DMS114 treated with DMSO at 0.1 percent for 48 hours (cell line): Measurements from ENCODE around the gene ZNF280B.
"Not testable (repeated sequence)": the region's sequence is repeated elsewhere in the genome, so short reads cannot be mapped to it uniquely, and the experiment has no call there.

ENCODE experiments used
- DNase-seq: peaks from one replicate; lab custom pipeline; 2025; ENCODE audit not compliant: unreplicated experiment; lab: John Stamatoyannopoulos, UW

Gene ZNF280B

DNA sequence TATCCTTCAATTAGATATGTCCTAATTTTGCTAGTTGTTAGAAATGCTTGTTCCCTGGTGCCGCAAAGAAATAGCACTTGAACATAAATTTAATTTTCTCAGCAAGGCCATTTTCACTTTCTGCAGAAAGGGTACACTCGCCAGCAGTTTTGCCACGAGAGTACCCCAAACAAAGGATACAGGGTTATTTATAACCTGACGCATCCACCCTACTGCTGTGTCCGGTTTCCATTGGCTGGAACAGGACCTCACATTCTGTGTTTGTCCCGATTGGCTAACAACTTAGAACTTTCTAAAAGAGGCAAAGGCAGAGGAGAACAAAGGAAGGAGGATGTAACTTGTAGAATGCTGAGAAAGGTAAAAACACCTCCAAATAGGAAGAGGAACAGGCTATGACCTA is 1.4 kb upstream of the ZNF280B start:
- not testable (repeated sequence) for DNase-seq

DNA sequence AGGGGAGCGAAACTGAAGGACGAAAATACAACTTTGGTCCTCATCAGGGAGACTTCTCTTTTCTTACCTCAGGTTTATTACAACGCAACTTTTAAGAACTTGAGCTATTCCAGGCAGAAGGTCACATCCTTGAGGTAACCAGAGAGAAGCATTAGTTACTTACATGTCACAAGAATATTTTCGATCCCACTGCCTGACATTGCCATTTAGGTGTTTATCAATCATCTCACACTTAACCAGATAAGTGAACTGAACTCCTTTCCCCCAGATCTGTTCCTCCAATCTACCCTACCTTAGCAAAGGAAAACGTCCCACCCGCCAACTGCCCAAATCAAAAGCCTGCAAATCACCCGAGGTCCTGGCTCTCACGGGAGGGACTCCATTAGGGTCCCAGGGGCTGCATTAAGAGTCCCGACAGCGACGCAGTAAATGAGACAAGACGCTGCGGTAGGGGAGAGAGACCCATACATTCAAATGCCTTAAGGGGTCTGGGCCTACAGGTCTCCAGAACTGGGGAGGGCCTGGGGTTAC is 734 bp downstream of the ZNF280B start:
- no peak for DNase-seq

GRCh38 chr22:22506736-22507135 is 1.8 kb downstream of the ZNF280B start:
- no peak for DNase-seq

DNA sequence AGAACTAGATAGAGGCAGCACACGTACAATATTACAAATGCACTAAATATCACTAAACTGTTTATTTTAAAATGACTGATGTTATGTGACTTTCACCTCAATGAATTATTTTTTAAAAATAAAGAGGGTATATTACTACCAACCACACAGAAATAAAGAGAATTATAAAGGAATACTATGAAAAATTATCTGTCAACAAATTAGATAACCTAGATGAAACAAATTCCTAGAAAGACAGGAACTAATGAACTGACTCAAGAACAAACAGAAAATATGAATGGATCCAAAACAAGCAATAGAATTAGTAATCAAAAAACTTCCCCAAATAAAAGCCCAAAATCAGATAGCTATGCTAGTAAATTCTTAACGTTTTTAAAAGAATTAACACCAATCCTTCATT is 10.3 kb downstream of the ZNF280B start:
- no peak for DNase-seq

- not testable (repeated sequence) for DNase-seq
These were observed 17.0 kb downstream of the ZNF280B start for GRCh38 chr22:22491589-22491988.

DNA sequence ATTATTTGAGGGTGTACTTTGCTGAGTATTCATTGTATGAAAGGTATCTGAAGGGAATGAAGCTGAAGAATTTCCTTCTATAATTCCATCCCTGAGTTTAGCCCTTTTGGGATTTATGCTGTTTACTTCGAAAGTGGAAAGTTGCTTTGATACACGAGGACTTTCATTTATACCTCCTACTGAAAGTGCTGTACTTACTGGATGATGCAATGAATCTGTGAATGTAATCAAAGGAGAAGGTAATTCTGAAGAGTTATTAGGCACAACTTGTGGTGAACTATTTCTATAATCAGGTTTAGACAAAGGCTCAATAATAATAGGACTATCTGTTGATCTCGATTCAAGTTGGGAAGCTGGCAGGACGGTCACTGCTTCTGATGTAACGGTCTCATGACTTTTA is 19.8 kb downstream of the ZNF280B start:
- DNase-seq, result no peak

DNA sequence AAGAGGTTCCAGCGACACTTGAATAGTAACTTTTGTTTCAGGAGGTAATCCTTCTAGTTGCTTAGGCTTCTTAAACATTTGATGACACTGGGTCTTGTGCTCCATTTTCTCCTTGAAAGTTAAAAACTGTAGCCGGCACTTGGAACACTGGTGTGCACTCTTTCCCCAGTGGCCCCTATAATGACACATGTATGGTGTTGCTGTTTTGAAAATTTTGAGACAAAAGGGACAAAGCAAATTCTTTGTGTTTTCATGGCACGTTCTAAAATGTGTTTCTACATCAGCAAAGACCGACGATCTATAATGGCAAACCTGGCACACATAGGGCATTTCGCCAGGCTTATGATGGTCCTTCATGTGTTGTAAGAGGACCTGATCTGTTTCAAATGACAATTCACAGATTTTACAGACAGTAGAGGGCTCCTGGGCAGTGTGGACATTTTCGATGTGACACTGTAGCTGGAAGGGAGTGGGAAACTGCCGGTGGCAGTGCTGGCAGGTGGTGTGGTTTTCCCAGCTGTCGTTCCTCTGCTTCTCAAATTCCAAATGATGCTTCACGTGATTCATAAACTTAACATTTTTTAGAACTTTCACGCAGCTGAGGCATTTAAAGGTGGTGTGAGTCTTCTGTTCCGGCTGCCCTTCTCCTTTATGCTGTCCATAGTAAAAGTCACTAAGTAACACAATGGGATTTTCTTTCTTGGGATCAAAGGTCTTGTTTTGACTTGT is 20.5 kb downstream of the ZNF280B start:
- DNase-seq, result no peak

DNA sequence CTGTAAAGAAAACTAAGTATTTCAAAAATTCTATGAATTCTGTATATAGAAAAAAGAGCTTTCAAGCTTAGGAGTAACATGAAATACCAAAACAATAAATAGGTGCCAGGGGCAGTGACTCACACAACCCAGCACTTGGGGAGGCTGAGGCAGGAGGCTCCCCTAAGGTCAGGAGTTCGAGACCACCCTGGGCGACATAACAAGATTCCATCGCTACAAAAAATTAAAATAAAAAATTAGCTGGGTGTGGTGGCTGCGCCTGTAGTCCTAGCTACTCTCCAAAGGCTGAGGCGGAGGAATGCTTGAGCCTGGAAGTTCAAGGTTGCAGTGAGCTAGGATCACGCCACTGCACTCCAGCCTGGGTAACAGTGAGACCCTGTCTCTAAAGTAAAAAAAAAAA is 21.5 kb downstream of the ZNF280B start:
- DNase-seq, result no peak

- DNase-seq, result no peak
These were observed 22.2 kb downstream of the ZNF280B start for GRCh38 chr22:22486132-22486899.

GRCh38 chr22:22485524-22485923 is 23.0 kb downstream of the ZNF280B start:
- no peak for DNase-seq

DNA sequence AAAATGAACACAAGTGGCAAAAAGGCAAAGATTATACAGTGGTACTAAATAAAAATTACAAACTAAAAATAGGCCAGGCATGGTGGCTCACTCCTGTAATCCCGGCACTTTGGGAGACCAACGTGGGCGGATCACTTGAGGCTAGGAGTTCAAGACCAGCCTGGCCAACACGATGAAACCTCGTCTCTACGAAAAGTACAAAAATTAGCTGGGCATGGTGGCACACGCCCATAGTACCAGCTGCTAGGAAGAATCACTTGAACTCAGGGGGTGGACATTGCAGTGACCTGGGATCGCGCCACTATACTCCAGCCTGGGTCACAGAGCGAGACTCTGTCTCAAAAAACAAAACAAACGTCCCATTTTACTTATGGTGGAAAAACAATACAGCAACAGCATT is 24.5 kb downstream of the ZNF280B start:
- no peak for DNase-seq

- DNase-seq, result no peak
These were observed 27.6 kb downstream of the ZNF280B start for GRCh38 chr22:22480940-22481339.

GRCh38 chr22:22479999-22480532 is 28.5 kb downstream of the ZNF280B start:
- no peak for DNase-seq

DNA sequence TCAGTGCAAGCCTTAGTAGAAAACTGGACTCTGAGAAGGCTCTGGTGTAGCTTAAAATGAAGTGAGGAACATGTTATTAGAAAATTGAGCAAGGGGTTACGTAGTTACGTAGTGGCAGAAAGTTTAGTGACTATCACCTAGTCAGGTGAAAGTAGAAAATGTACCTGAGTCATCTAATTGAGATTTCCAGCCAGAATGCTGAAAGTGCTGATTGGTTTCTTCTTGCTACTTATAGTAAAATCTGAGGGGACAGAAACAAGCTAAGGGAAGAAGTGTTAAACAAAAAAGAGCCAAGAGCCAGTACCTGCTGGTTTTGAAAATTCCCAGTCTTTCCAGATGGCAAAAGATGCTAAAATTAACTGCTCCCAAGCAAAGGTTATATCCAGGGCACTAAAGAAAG is 29.4 kb downstream of the ZNF280B start:
- no peak for DNase-seq

DNA sequence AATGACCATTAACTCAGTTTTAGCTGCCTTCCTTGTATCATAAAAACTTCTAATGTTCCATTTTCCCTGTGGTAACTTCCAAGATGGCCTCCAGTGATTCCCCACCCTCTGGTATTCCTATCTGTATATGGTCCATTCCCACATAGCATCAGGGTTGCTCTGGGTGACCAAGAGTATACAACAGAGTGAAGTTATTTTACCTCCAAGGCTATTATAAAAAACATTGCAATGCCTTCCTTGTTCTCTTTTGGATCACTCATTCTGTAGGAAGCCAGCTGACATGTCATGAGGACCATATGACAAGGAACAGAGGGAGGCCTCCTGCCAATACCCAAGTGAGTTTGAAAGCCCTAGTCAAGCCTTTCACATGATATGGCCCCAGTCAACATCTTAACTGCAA is 30.1 kb downstream of the ZNF280B start:
- no peak for DNase-seq

- DNase-seq, result no peak
These were observed 33.8 kb downstream of the ZNF280B start for GRCh38 chr22:22474733-22475132.

DNA sequence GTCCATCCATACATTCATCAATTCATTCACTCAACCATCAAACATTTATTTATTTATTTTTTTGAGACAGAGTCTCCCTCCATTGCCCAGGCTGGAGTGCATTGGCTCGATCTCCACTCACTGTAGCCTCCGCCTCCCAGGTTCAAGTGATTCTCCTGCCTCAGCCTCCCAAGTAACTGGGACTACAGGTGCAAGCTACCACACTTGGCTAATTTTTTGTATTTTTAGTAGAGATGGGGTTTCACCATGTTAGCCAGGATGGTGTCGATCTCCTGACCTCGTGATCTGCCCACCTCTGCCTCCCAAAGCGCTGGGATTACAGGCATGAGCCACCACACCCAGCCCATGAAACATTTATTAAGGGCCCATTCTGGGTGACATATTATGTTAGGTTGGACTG is 37.4 kb downstream of the ZNF280B start:
- not testable (repeated sequence) for DNase-seq

DNA sequence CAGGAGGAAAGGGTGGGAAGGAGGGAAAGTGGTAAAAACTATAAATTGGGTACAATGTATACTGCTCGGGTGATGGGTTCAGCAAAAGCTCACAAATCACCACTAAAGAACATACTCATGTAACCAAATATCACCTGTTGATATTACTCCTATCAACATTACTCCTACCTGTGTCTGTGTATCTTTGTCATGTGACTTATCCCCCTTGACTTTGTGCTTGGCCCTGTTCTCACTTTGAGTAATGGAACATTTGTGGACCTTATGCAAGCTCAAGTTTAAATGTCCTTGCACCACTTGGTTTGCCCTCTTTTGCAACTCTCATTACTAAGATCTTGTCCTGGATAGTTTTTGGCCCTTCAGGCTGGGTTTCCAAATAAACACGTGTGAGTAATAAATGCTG is 39.0 kb downstream of the ZNF280B start:
- no peak for DNase-seq

- DNase-seq, result not testable (repeated sequence)
These were observed 39.6 kb downstream of the ZNF280B start for GRCh38 chr22:22468794-22469469.

DNA sequence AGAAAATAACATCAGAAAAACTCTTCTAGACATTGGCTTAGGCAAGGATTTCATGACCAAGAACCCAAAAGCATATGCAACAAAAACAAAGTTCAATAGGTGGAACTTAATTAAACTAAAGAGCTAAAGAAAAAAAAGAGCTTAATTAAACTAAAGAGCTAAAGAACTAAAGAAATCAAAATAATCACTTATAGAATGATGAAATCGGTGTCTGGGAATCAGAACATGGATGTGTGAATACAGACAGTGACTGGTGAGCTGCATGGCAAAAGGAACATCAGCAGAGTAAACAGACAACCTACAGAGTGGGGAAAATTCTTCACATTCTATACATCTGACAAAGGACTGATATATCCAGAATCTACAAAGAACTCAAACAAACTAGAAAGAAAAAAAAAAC is 41.4 kb downstream of the ZNF280B start:
- no peak for DNase-seq

DNA sequence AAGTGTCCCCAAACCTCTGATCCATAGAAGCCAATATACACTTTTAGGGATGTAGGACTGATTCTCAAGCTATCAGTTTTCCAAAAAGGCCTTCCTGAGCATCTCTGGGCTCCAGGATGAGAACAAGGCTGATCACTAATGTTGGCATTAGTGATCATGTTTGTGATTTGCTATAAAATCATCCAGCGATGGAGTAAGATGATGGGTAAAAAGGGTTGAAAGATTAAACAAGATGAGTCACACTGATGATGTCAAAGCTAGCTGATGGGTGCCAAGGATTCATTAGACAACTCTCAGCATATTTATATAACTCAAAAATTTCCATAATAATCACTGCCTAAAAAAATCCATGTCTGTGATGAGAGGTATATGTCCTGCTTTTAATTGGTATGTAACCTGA is 42.8 kb downstream of the ZNF280B start:
- no peak for DNase-seq
